Bladder microvascular endothelial cell (primary cell): ENCODE measurements around the gene FMNL2. TPM values are rescaled to one million over a fixed set of nuclear protein-coding genes. Genes with fewer than 3 reads are reported as not detected.

Experiments used
- total RNA-seq: library from RNA; depleted of rRNA; stranded (reverse); fragments of >200 nt; gene quantifications from 2 replicates; pipeline ENCODE4 v1.2.3, GENCODE V29; 2014

FMNL2 gene
- 18.6 and 57.6 TPM in 2 replicates for total RNA-seq

DNA sequence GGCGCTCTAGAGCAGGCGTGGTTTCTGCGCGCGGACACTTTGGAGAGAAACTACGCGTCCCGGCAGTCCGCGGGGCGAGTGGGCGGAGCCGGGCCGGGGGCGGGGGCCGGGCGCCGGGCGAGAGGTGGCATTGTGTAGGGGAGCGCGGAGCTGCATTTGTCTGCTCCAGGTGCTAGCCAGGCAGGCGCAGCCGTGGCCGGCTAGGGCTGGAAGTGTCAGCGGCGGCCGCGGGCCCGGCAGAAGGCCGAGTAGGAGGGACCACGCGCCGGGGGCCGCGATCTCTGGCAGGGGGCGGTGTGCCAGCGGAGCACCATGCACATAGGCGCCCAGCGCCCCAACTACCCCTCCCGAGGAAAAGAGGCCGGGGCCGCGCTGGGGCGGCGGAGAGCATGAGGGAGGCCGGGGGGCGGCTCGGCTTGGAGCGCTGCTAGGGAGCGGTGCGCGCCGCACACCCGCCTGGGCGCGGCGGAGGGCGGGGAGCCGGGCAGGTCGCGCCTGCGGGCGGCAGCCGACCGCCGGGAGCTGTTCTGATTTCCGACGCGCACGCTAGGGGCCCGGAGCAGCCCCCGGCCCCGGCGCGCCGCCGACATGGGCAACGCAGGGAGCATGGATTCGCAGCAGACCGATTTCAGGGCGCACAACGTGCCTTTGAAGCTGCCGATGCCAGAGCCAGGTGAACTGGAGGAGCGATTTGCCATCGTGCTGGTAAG lies at the start of gene FMNL2:
FMNL2 (plus strand) TSS at position 159 of the 710 bp plus-strand sequence.

Other genes starting within 250 kb of the FMNL2 start
- gene CACNB4, start 236.1 kb upstream of the FMNL2 start, total RNA-seq = under 0.01 and 0.38 TPM in 2 replicates
- 11.0 and 27.3 TPM in 2 replicates for gene STAM2, start 159.4 kb upstream of the FMNL2 start, total RNA-seq